IMR-90 (cell line): ENCODE results near the gene NLGN4X. TPM values are rescaled to one million over a fixed set of nuclear protein-coding genes. Genes with fewer than 3 reads are reported as not detected.
A peak's percentile ranks its signal among the peaks of the same experiment; 100 is the strongest.

ENCODE experiments used
- ATAC-seq: fragments of 200-7000 bp; cut with Tn5 transposase; 2 replicates; pipeline ENCODE4 v1.9.1; 2020; ENCODE audit warnings: low read depth, mild to moderate bottlenecking, moderate library complexity
- BruUV-seq: library from RNA; stranded (reverse); fragments of 400-500 nt; replicated peaks from 2 replicates; lab custom pipeline; 2021; lab: Mats Ljungman, UMichigan
- CTCF ChIA-PET: fragments of 300-600 bp; formaldehyde crosslinking; extraction: SDS; loops from one replicate; lab custom pipeline; 2021; ENCODE audit warnings: antibody characterized with exemption; lab: Yijun Ruan, JAX
- POLR2A ChIA-PET: fragments of 300-600 bp; sonication (Branson Sonifier 250); formaldehyde crosslinking; loops from one replicate; lab custom pipeline; 2022; ENCODE audit warnings: antibody characterized with exemption; ENCODE audit not compliant: unreplicated experiment; lab: Charles Lee
- DNase-seq: peaks from one replicate; pipeline ENCODE4 v3.0.0; 2013
- H2AFZ ChIP-seq: replicated peaks from 2 replicates; pipeline ENCODE3; 2013; ENCODE audit warnings: low read length, mild to moderate bottlenecking; ENCODE audit not compliant: poor library complexity
- H2AK5ac ChIP-seq: 2 replicates; pipeline ENCODE4 v1.6.1; 2013; ENCODE audit warnings: low read depth, low read length, inconsistent platforms
- H2AK9ac ChIP-seq: replicated peaks from 2 replicates; pipeline ENCODE3; 2013; ENCODE audit warnings: mild to moderate bottlenecking, low read depth, low read length, moderate library complexity; ENCODE audit not compliant: poor library complexity
- H2BK120ac ChIP-seq: 2 replicates; pipeline ENCODE4 v1.6.1; 2013; ENCODE audit warnings: low read depth, low read length, inconsistent platforms
- H2BK15ac ChIP-seq: 3 replicates; pipeline ENCODE4 v1.6.1; 2013; ENCODE audit warnings: low read depth, low read length, inconsistent platforms
- H2BK20ac ChIP-seq: 2 replicates; pipeline ENCODE4 v1.6.1; 2013; ENCODE audit warnings: low read depth, mild to moderate bottlenecking, inconsistent platforms, low read length, moderate library complexity
- H2BK5ac ChIP-seq: 2 replicates; pipeline ENCODE4 v1.6.1; 2013; ENCODE audit warnings: mild to moderate bottlenecking, low read depth, low read length, inconsistent platforms; ENCODE audit not compliant: poor library complexity, severe bottlenecking
- H3K14ac ChIP-seq: replicated peaks from 2 replicates; pipeline ENCODE4 v1.6.1; 2013; ENCODE audit warnings: low read depth, low read length, inconsistent platforms
- H3K18ac ChIP-seq: 2 replicates; pipeline ENCODE4 v1.6.1; 2013; ENCODE audit warnings: low read depth, low read length, control low read depth
- H3K23ac ChIP-seq: 2 replicates; pipeline ENCODE4 v1.6.1; 2013; ENCODE audit warnings: low read depth, low read length, inconsistent platforms
- H3K27ac ChIP-seq: 2 replicates; pipeline ENCODE4 v1.5.1; 2013; ENCODE audit warnings: mild to moderate bottlenecking, control low read depth, low read length; ENCODE audit not compliant: insufficient read depth
- H3K27me3 ChIP-seq: 2 replicates; pipeline ENCODE4 v1.6.1; 2013; ENCODE audit warnings: low read length; ENCODE audit not compliant: control insufficient read depth, insufficient read depth
- H3K36me3 ChIP-seq: 2 replicates; pipeline ENCODE4 v1.6.1; 2013; ENCODE audit warnings: low read length, mixed read lengths; ENCODE audit not compliant: control insufficient read depth, insufficient read depth
- H3K4ac ChIP-seq: 2 replicates; pipeline ENCODE4 v1.6.1; 2013; ENCODE audit warnings: low read depth, low read length, inconsistent platforms
- H3K4me1 ChIP-seq: 2 replicates; pipeline ENCODE4 v1.6.1; 2013; ENCODE audit warnings: low read length, mixed read lengths; ENCODE audit not compliant: control insufficient read depth, insufficient read depth
- H3K4me2 ChIP-seq: 2 replicates; pipeline ENCODE4 v1.6.1; 2013; ENCODE audit warnings: low read depth, mild to moderate bottlenecking, control low read depth, low read length, moderate library complexity
- H3K4me3 ChIP-seq: 2 replicates; pipeline ENCODE4 v1.5.1; 2013; ENCODE audit warnings: low read depth, mild to moderate bottlenecking, control low read depth, low read length, moderate library complexity; ENCODE audit not compliant: insufficient read depth
- H3K56ac ChIP-seq: 2 replicates; pipeline ENCODE4 v1.6.1; 2013; ENCODE audit warnings: low read length, inconsistent platforms; ENCODE audit not compliant: insufficient read depth; ENCODE audit errors: extremely low read depth
- H3K79me1 ChIP-seq, 2 experiments: 2 replicates each; pipeline ENCODE4 v1.6.1; 2013; ENCODE audit warnings: low read length in 2 of 2, inconsistent platforms in 1 of 2, low read depth in 1 of 2
- H3K9ac ChIP-seq: 2 replicates; pipeline ENCODE4 v1.6.1; 2013; ENCODE audit warnings: low read depth, low read length, control low read depth
- H3K9me1 ChIP-seq: 2 replicates; pipeline ENCODE4 v1.6.1; 2013; ENCODE audit warnings: low read length, inconsistent platforms; ENCODE audit not compliant: insufficient read depth
- H3K9me3 ChIP-seq: 2 replicates; pipeline ENCODE4 v1.6.1; 2013; ENCODE audit warnings: low read length; ENCODE audit not compliant: control insufficient read depth, insufficient read depth
- H4K20me1 ChIP-seq: 2 replicates; pipeline ENCODE4 v1.6.1; 2013; ENCODE audit warnings: low read length, inconsistent platforms; ENCODE audit not compliant: insufficient read depth
- H4K5ac ChIP-seq: 2 replicates; pipeline ENCODE4 v1.6.1; 2013; ENCODE audit warnings: mild to moderate bottlenecking, low read depth, low read length, control low read depth
- H4K8ac ChIP-seq, 2 experiments: 2 replicates each; pipeline ENCODE4 v1.6.1; 2013; ENCODE audit warnings: low read depth in 2 of 2, low read length in 2 of 2, control low read depth in 1 of 2, inconsistent platforms in 1 of 2
- H4K91ac ChIP-seq: 2 replicates; pipeline ENCODE4 v1.6.1; 2013; ENCODE audit warnings: low read depth, low read length, inconsistent platforms; ENCODE audit not compliant: insufficient read depth
- MAFK ChIP-seq: IDR thresholded peaks from 2 replicates; pipeline ENCODE4 v1.6.1; 2012; ENCODE audit warnings: low read depth, low read length, improper control_type of control experiment
- RFX5 ChIP-seq: IDR thresholded peaks from 2 replicates; pipeline ENCODE4 v1.8.0; 2012; ENCODE audit warnings: low read depth, mild to moderate bottlenecking, low read length, moderate library complexity
- WGBS, 2 experiments: methylation state at CpG; one replicate each; pipeline versions ENCODE4 v1.1.5 to v1.1.7; 2013; ENCODE audit warnings: missing lambda C conversion rate in 2 of 2; ENCODE audit not compliant: insufficient read length in 1 of 2; ENCODE audit errors: extremely low coverage in 2 of 2; 5-methylcytosine and 5-hydroxymethylcytosine counted together
- dilution Hi-C: fragments of 300-500 bp; cut with HindIII; formaldehyde crosslinking; loops from one replicate; pipeline ENCODE4 v1.14.3; 2018; ENCODE audit warnings: low sequenced_read_pairs; ENCODE audit not compliant: unreplicated experiment
- in situ Hi-C: fragments of 300-500 bp; cut with MboI; formaldehyde crosslinking; loops from 3 replicates; pipeline ENCODE4 v1.14.3; 2019; ENCODE audit warnings: low sequenced_read_pairs, inconsistent platforms, mixed read lengths
- intact Hi-C: fragments of 100-400 bp; cut with micrococcal nuclease; formaldehyde crosslinking; loops from 2 replicates; pipeline ENCODE4 v1.10.0; 2022
- polyA plus RNA-seq, 3 experiments: library from polyadenylated mRNA; depleted of rRNA; stranded (reverse); fragments of >200 nt; gene quantifications; 2 replicates each; pipeline ENCODE4 v1.2.3, GENCODE V29; 2012; ENCODE audit warnings: low replicate concordance in 1 of 3
- total RNA-seq: library from RNA; depleted of rRNA; stranded (reverse); fragments of >200 nt; gene quantifications from 2 replicates; pipeline ENCODE4 v1.2.3, GENCODE V29; 2012
- TF ChIP-seq, protein P1 (sequence below): fragments of 150-350 bp; IDR thresholded peaks from 2 replicates; pipeline ENCODE4 v1.6.1; 2017; ENCODE audit warnings: mild to moderate bottlenecking, antibody characterized with exemption, low read length, low read depth

The NLGN4X gene
- total and polyA plus RNA-seq, 2 of the 4 experiments (the other 2 are of a cell fraction), result not detected

DNA sequence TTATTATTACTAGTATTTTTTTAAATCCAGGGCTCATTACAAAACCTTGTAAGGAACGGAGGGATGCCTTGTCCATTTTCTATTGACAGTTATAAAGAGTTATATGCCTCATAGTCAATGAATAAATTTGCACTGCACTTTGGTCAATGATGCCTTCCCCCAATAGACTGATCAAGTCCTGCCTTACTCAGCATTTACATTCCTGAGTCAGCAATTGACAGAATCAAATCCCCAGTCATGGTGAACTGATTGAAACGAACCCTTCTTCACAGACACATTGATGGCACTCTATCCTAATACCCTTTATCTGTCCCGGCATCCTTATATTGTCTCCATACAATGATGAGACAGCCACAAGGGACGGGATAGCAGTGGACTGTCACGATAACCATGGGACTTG lies 213.2 kb downstream of the NLGN4X start:
- TF ChIP-seq, protein P1, sequence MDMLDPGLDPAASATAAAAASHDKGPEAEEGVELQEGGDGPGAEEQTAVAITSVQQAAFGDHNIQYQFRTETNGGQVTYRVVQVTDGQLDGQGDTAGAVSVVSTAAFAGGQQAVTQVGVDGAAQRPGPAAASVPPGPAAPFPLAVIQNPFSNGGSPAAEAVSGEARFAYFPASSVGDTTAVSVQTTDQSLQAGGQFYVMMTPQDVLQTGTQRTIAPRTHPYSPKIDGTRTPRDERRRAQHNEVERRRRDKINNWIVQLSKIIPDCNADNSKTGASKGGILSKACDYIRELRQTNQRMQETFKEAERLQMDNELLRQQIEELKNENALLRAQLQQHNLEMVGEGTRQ, result no peak
- TF ChIP-seq RFX5, result no peak
- TF ChIP-seq MAFK, result peak; percentile 37; the same call in 1 of the 2 replicates
- Histone ChIP-seq H4K8ac (no peak overlapping the region), H3K9me3 (0 out of 2 replicates have a peak, but pooled peaks cover 7% of the 10 kb centered on the region), H3K23ac (no peak overlapping the region), H3K18ac (no peak overlapping the region), H3K4ac (no peak overlapping the region), H3K36me3 (no peaks in the 10 kb centered on the region), H4K91ac (no peak overlapping the region), H3K56ac (no peak overlapping the region), H2BK120ac (no peak overlapping the region), H3K14ac (no peak overlapping the region), H2AK5ac (no peak overlapping the region), H2BK20ac (no peak overlapping the region), H3K4me3 (no peak overlapping the region), H2BK5ac (no peak overlapping the region), H4K5ac (no peak overlapping the region), H3K27me3 (no peaks in the 10 kb centered on the region), H3K79me1 (no peaks in the 10 kb centered on the region), H3K9me1 (no peaks in the 10 kb centered on the region), H2AK9ac (no peak overlapping the region), H3K4me2 (no peak overlapping the region), H4K20me1 (no peaks in the 10 kb centered on the region), H3K9ac (no peak overlapping the region), H2BK15ac (no peak overlapping the region), H3K27ac (no peak overlapping the region), H3K4me1 (no peaks in the 10 kb centered on the region), H2AFZ (no peak overlapping the region)
- DNase-seq, result no peak
- dilution Hi-C loops, result no loop called here
- no peak for ATAC-seq
- intact Hi-C loops, result no loop called here
- no TSS peak for BruUV-seq
- ChIA-PET POLR2A (no interaction called here), CTCF (no interaction called here)
- in situ Hi-C loops, result no loop called here
- no CpG with 5 or more reads among the region's 5 CpGs for WGBS, 2 experiments
